GM10266 (cell line): ENCODE measurements around the gene NIFK.
"Not testable (repeated sequence)": the region's sequence is repeated elsewhere in the genome, so short reads cannot be mapped to it uniquely, and the experiment has no call there.

ENCODE experiments used
- DNase-seq: peaks from one replicate; pipeline ENCODE4 v3.0.0; 2012; ENCODE audit errors: extremely low spot score
- TF ChIP-seq, protein P1 (sequence below): IDR thresholded peaks from 2 replicates; pipeline ENCODE4 v1.5.1; 2012; ENCODE audit warnings: mild to moderate bottlenecking, low read depth; ENCODE audit not compliant: control insufficient read depth, insufficient read depth; ENCODE audit errors: missing control alignments

NIFK gene

DNA sequence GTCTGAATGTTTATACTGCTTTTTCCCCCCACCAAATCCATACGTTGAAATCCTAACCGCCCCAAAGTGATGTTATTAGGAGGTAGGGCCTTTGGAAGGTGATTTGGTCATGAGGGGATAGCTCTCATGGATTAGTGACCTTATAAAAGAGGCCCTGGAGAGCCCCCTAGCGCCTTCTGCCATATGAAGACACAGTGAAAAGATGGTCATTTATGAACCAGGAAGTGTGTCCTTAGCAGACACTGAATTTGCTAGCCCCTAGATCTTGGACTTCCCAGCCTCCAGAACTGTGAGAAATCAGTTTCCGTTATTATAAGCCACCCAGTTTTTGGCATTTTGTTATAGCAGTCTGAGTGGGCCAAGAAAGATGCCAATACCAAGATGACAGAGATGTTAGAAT is 11.5 kb upstream of the NIFK start:
- DNase-seq, result no peak
- TF ChIP-seq, protein P1, sequence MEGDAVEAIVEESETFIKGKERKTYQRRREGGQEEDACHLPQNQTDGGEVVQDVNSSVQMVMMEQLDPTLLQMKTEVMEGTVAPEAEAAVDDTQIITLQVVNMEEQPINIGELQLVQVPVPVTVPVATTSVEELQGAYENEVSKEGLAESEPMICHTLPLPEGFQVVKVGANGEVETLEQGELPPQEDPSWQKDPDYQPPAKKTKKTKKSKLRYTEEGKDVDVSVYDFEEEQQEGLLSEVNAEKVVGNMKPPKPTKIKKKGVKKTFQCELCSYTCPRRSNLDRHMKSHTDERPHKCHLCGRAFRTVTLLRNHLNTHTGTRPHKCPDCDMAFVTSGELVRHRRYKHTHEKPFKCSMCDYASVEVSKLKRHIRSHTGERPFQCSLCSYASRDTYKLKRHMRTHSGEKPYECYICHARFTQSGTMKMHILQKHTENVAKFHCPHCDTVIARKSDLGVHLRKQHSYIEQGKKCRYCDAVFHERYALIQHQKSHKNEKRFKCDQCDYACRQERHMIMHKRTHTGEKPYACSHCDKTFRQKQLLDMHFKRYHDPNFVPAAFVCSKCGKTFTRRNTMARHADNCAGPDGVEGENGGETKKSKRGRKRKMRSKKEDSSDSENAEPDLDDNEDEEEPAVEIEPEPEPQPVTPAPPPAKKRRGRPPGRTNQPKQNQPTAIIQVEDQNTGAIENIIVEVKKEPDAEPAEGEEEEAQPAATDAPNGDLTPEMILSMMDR, result peak; percentile 28

- TF ChIP-seq, protein P1, result no peak
- no peak for DNase-seq
Observed at GRCh38 chr2:121746071-121746578, 9.4 kb upstream of the NIFK start.

DNA sequence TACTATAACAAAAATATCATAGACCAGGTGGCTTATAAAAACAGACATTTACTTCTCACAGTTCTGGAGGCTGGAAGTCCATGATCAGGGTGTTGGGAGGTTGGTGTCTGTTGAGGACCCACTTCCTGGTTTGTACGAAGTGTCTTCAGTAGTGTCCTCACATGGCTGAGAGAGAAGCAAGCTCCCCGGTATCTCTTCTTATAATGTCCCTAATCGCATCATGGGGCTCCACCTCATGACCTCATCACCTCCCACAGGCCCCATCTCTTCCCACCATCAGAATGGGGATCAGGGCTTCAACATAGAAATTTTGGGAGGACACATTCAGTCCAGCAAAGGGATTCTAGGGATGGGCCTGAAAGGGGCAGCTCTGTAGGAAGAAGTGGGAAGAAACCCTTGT is 4.8 kb upstream of the NIFK start:
- TF ChIP-seq, protein P1, result no peak
- no peak for DNase-seq

- TF ChIP-seq, protein P1, result no peak
- no peak for DNase-seq
Observed at GRCh38 chr2:121740973-121741372, 4.3 kb upstream of the NIFK start.

- TF ChIP-seq, protein P1, result no peak
- no peak for DNase-seq
Observed at GRCh38 chr2:121736140-121736461, 574 bp downstream of the NIFK start.

DNA sequence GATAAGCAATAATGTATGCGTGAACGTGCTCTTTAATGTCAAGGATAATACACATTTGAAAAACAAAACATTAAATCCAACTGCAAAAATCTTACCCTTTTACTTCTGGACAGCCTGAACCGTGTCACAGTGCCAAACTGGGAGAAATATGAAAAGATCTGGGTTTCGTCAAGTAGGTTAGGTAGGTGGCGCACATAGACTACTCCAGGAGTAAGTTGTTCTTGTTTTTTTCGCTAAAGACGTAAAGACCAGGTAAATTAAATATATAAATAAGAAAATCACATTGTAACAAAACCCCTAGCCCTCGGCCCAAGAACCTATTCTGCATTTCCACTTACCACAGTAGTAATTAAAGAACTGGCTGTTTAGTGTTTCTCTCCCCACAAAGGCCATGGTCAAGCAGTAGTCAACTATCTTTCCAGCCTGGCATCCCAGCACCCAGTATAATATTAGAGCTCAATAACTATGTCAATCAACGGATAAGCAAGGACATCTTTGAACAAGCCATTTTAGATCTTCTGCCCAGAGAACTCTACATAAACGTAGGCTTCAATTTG is 1.1 kb downstream of the NIFK start:
- TF ChIP-seq, protein P1, result peak; percentile 37
- no peak for DNase-seq

- not testable (repeated sequence) for DNase-seq
Observed at GRCh38 chr2:121734544-121734943, 2.1 kb downstream of the NIFK start.

- TF ChIP-seq, protein P1, result no peak
- DNase-seq, result no peak
Observed at GRCh38 chr2:121731366-121731765, 5.3 kb downstream of the NIFK start.
